ENCODE data around the gene PAPPA.

Gene PAPPA

DNA sequence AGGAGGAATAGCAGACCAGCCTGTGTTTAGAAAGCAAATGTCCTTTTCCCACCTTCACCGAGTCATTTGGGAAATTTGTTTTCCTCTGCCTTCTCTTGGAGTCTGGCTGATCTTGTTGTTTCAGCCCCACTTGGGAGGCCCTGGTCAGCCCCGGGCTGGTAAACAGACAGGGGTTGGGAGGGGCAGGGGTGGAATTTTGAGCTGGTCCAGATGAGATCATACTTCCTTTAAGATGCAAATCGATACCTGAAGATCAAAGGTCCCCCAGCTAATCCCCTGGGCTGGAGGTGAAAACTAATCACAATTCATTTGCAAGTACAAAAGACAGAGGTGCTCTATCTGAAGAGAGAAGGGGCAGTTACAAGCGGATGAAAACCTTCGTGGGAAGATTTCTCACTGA is 118.4 kb downstream of the PAPPA start:
- H3K4me2 ChIP-seq (ENCODE audit: low read depth, low read length, poor library complexity, severe bottlenecking): no peak overlapping the region

DNA sequence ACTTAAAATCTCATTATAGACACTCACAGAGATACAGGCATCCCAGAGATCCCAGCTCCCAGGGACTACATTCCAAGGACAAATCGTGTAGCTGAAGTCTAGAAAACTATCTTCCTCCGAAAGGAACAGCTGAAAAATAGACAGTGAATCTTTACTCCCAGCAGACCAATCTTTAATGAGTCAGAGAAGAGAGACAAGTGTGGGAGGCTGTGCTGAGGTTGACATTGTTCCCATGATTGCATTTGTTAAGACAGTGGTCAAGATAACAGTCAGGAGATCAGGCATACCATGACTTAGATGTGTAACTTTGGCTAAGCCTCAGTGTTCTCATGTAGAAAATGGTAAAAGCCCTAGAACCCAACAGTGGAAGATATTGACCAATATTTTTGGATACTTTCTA is 120.7 kb downstream of the PAPPA start:
- Histone ChIP-seq H3K9me2 (replicated peaks; ENCODE audit: insufficient read depth, low read length) (no peaks in the 10 kb centered on the region), H4K20me1 (ENCODE audit: low read depth, low read length) (no peaks in the 10 kb centered on the region), H3K36me3 (ENCODE audit: low read length) (no peaks in the 10 kb centered on the region), H3K4me3 (ENCODE audit: insufficient read depth, low read length, poor library complexity, severe bottlenecking) (no peak overlapping the region), H3K4me2 (ENCODE audit: low read depth, low read length, poor library complexity, severe bottlenecking) (no peak overlapping the region), H3K27ac (ENCODE audit: low read depth, low read length) (no peak overlapping the region), H3F3A (ENCODE audit: insufficient read depth) (no peaks in the 10 kb centered on the region), H3K9ac (ENCODE audit: low read length) (no peak overlapping the region), H3K9me3 (ENCODE audit: insufficient read depth, low read length) (no peaks in the 10 kb centered on the region), H3K79me2 (ENCODE audit: insufficient read depth, low read length) (no peaks in the 10 kb centered on the region), H2AFZ (ENCODE audit: low read depth, low read length, severe bottlenecking) (no peak overlapping the region), H3K27me3 (ENCODE audit: low read length) (no peaks in the 10 kb centered on the region)
- TF ChIP-seq EZH2phosphoT487 (conservative IDR thresholded peaks at IDR 0.05; ENCODE audit: low read length): no peak
- TF ChIP-seq, protein P1, sequence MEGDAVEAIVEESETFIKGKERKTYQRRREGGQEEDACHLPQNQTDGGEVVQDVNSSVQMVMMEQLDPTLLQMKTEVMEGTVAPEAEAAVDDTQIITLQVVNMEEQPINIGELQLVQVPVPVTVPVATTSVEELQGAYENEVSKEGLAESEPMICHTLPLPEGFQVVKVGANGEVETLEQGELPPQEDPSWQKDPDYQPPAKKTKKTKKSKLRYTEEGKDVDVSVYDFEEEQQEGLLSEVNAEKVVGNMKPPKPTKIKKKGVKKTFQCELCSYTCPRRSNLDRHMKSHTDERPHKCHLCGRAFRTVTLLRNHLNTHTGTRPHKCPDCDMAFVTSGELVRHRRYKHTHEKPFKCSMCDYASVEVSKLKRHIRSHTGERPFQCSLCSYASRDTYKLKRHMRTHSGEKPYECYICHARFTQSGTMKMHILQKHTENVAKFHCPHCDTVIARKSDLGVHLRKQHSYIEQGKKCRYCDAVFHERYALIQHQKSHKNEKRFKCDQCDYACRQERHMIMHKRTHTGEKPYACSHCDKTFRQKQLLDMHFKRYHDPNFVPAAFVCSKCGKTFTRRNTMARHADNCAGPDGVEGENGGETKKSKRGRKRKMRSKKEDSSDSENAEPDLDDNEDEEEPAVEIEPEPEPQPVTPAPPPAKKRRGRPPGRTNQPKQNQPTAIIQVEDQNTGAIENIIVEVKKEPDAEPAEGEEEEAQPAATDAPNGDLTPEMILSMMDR (IDR thresholded peaks at IDR 0.05; ENCODE audit: insufficient read depth, low read length, poor library complexity, severe bottlenecking): no peak

More for the DNA sequence above, 118.4 kb downstream of the PAPPA start:
- Histone ChIP-seq H2AFZ (ENCODE audit: low read depth, low read length, severe bottlenecking) (no peak overlapping the region), H3F3A (ENCODE audit: insufficient read depth) (no peaks in the 10 kb centered on the region), H4K20me1 (ENCODE audit: low read depth, low read length) (no peaks in the 10 kb centered on the region), H3K36me3 (ENCODE audit: low read length) (no peaks in the 10 kb centered on the region), H3K9me3 (ENCODE audit: insufficient read depth, low read length) (no peaks in the 10 kb centered on the region), H3K9ac (ENCODE audit: low read length) (no peak overlapping the region), H3K9me2 (replicated peaks; ENCODE audit: insufficient read depth, low read length) (no peaks in the 10 kb centered on the region), H3K27ac (ENCODE audit: low read depth, low read length) (no peak overlapping the region), H3K4me3 (ENCODE audit: insufficient read depth, low read length, poor library complexity, severe bottlenecking) (no peak overlapping the region), H3K27me3 (ENCODE audit: low read length) (no peaks in the 10 kb centered on the region), H3K79me2 (ENCODE audit: insufficient read depth, low read length) (no peaks in the 10 kb centered on the region)
- TF ChIP-seq EZH2phosphoT487 (conservative IDR thresholded peaks at IDR 0.05; ENCODE audit: low read length): no peak
- TF ChIP-seq, protein P1 (IDR thresholded peaks at IDR 0.05; ENCODE audit: insufficient read depth, low read length, poor library complexity, severe bottlenecking): no peak

DNA sequence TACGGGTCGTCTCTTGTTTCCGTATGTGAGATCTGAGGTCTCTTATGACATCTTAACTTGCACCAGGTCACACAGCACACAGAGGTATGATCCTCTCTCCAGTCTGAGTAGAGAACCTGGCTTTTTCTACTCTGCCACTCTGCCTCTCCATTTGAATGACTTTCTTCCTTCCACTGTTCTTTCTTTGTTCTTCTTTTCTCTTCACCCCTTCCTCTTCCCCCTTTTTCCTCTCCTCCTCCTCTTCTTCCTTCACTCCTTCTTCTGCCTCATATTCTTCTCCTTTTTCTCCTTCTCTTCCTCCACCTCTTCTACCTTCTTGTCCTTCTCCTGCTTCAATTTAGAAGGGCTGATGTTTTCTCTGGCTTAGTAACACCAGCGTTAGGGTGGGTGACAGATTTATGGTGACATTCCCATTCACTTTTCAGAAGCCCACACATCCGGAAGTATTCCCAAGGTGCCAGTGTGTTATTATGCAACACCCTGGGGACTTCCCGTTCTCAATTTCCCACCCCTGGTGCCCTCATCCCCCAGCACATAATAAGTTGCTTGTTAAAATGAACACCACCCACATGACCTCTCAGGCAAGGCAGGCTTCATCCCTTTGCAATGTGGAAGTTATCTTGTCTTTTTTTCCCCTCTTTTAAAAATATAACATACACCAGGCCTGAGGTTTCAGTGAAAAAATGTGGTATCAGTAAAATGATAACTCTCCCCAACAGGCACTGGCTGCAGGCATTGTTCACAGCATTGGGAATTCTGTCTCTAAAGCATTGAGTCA is 122.0 kb downstream of the PAPPA start:
- H3K9ac ChIP-seq (ENCODE audit: low read length): no peak overlapping the region
- H3K4me3 ChIP-seq (ENCODE audit: insufficient read depth, low read length, poor library complexity, severe bottlenecking): no peak overlapping the region
- no peaks in the 10 kb centered on the region for H3K36me3 ChIP-seq (ENCODE audit: low read length)
- no peaks in the 10 kb centered on the region for H3F3A ChIP-seq (ENCODE audit: insufficient read depth)
- no peaks in the 10 kb centered on the region for H3K27me3 ChIP-seq (ENCODE audit: low read length)
- TF ChIP-seq, protein P1 (IDR thresholded peaks at IDR 0.05; ENCODE audit: insufficient read depth, low read length, poor library complexity, severe bottlenecking): no peak
- TF ChIP-seq EZH2phosphoT487 (conservative IDR thresholded peaks at IDR 0.05; ENCODE audit: low read length): no peak
- no peak overlapping the region for H3K27ac ChIP-seq (ENCODE audit: low read depth, low read length)
- H3K4me2 ChIP-seq (ENCODE audit: low read depth, low read length, poor library complexity, severe bottlenecking): no peak overlapping the region
- no peaks in the 10 kb centered on the region for H3K9me2 ChIP-seq (replicated peaks; ENCODE audit: insufficient read depth, low read length)
- no peak overlapping the region for H2AFZ ChIP-seq (ENCODE audit: low read depth, low read length, severe bottlenecking)
- no peaks in the 10 kb centered on the region for H4K20me1 ChIP-seq (ENCODE audit: low read depth, low read length)
- no peaks in the 10 kb centered on the region for H3K9me3 ChIP-seq (ENCODE audit: insufficient read depth, low read length)
- H3K79me2 ChIP-seq (ENCODE audit: insufficient read depth, low read length): no peaks in the 10 kb centered on the region

Data from SU-DHL-6 (cell line).